Superior temporal gyrus (tissue), 1 donor: ENCODE data around the gene NRP1.

Source experiments
- DNase-seq: peaks from one replicate; pipeline ENCODE4 v3.0.0-alpha.2; 2016; ENCODE audit errors: extremely low spot score

The NRP1 gene

DNA sequence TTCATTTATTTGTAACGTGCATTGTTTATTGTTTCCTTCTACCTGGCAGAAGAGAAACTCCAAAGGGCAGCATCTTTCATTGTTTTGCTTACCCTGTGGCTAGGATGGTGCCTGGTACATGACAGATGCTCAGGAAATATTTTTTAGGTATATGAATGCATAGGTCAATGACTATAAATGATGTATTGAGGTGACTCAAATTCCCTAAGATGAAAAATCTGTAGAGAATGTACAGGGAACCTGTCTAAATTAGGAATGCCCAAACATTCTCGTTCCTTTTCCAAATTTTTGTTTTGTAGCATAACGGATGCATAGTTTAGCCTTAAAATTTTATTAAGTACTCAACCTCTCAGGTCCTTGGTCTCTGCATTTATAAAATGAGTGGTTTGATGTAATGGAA, 71.6 kb downstream of the NRP1 start:
- DNase-seq = no peak

DNA sequence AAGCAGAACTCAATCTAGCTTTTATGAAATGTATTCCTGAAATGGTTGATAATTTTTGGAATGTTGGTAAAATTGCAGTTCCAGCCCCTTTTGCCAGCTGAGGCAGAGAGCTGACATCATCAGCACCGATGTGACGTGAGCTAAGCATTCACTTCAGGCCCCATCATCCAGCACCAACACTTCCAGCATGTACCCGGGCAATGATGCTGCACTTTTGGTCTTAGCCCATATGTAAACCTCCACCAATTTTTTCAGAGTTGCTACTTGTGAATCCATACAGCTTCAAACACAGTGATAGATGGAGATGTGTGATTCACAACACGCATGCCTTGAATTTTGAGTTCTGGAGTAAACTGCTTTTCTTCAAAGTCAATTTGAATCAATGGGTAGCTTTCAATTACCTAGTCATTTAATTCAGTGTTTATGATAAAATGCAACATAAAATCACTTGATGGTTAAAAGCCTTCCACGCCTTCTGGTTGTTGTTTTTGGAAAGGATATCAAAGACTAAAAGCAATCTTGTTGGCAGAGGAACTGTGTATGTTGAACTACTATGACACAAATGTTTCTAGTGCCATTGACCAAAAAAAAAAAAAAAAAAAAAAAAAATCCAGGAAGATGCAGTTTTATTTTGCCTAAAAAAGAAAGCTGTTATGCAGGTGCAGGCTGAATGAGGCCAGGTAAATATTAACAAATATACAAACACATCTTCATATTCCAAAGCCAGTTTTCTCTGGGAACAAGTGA, 73.9 kb downstream of the NRP1 start:
- no peak for DNase-seq

DNA sequence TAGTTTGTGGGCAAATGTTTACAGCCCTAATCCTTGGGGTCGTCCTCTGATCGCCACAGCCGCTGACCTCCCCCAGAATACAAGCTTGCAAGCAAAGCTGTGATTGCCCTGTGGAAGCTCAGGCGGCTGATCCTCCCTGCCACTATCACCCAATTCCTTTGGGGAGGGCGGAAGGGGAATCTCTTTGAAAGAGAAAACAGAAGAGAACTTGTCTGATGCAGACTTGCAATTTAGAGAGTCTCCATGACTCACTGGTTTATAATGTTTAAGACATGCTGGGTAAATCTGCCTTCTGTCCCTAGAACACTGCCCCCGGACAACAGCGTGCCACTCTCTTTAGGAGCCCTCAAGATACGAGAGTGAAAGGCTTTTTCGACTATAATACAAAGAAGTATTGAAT, 75.5 kb downstream of the NRP1 start:
- DNase-seq = no peak

DNA sequence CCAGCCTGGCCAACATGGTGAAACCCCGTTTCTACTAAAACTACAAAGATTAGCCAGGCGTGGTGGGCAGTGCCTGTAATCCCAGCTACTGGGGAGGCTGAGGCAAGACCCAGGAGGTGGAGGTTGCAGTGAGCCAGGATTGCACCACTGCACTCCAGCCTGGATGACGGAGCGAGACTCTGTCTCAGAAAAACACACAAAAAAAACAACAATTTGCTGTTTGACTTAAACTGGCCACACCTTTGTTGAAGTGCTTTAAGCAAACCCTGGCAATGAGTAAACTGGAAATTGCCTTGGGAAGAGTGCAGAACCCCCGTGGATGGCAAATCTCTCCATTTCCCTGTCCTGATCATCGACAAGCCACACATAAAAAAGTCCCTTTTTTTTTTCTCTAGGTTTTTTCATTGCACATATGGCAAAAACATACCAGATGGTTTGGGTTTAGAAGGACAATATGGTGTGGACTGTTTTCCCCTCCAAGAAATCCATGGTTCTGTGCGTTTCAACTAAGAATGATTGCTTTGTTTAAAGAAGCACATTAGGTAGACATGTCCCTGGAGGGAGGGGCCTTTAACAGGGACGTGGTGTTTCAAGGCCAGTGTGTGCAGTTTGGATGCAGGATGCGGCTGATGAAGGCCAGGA, 76.9 kb downstream of the NRP1 start:
- no peak for DNase-seq

DNA sequence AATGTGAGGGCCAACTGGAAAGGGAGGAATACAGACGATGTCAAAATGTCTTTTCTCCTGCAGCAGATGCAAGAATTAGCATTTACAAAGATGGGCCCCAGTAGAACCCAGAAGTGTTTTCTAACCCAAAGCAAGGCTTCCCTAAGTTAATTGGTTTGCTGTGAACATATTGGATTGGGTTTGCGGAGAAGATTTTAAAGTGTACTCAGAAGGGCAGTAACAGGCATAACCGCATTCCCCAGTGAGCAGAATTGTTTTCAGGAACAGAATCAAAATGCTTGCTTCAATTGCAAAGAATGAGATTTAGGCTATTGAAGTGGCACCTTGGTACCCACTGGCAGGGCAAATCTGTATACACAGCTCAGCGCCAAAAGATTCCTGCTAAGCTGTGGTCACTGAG, 78.0 kb downstream of the NRP1 start:
- DNase-seq = no peak

DNA sequence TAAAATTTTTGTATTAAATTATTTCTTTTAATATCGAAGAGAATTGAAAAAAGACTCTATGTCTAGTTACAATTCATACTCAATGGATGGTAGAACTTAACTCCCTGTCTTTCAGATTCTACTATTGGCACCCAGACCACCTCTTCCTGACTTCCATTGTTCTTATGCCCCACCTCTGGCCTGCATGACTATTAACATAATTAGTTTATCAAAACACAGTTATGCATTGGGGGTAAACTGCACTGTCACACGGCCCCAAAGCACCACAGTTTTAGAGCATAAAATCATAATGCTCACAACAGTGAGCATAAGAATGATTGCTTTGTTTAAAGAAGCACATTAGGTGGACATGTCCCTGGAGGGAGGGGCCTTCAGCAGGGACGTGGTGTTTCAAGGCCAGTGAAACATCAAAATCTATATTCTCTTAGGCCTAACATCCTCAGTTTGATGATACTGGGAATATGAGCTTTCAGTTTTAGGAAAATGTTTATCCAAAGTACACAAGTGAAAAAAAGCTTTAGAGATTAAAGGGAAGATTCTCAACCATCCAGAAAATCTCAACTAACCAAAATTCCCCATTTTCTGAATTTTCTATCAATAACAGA, 79.8 kb downstream of the NRP1 start:
- no peak for DNase-seq

DNA sequence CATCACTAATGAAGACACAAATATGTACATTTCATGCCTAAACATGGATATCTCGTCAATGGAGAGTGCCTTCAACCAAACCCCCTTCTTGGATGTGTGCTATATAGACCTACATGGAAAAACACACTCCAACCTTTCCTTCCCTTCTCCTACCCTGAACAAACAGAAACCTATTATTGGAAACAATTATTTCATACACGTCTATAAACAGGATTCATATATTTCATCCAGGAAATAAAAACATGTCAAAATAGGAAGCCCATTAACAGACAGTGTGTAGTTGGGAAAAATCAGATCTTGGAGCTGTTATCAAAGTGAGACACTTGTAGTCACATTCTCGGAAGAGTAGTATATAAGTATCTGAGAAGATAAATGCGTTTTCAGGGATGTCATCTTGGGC, 81.1 kb downstream of the NRP1 start:
- DNase-seq = no peak

DNA sequence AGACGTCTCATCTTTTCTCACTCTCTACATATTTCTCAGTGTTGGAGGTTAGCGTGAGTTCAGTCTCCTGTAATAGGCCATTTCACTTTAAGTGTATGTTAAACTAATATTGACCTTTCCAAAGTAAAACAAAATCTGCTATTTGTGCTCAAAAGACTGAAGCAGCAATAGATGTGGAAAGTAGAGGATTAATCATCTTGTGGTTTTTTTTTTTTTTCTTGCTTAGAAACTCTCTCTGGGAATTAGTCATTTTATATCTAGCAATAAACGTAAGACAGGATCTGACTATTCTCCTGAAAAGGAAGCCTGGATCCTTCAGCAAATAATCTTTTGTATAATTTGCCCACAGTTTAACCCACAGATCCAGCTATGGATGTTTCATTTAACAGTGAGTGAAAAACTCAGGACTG, 81.7 kb downstream of the NRP1 start:
- no peak for DNase-seq

DNA sequence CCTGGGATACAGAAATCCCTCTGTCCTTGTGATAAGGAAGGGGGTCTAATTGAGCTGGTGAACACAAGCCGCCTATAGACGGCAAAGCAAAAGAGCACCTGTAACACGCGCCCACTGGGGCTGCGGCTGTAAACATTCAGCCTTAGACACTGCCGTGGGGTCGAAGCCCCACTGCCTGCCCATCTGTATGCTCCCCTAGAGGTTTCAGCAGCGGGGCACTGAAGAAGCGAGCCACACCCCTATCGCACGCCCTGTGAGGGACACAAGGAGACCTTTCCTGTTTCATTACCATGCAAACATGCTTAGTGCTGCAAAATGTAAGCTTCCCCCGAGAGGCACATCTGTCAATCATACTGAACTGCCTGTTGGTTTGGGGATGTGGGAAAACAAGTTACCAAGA, 82.1 kb downstream of the NRP1 start:
- no peak for DNase-seq

DNA sequence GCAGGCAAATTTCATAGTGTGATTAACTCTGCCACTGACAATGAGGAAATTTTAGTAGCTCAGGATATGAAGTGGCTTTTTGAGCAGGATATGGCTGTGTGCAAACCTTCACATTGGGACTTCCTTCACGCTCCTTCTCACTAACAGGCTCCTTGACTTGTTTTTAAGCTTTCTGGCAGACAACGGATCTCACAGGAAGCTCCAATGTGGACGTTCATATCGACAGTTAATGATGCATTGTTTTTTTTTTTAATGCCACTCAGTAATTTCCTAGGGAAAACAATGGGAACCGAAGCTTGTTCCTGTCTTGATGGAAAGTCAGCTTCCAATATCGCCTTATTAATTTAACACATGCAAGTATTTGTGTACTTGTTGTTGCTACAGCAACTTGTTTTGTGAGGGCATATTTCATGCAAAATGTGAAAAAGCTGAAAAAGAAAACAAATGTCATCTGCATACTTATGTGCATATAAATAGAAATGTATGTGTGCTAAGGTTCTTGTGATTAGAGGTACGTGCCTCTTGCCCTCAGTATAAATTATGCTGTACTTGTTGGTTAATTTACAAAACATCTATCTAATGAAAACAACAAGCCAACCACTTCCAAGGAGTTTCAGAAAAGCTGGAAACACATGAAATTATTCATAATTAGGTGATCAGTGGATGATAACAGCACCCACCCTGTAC, 84.7 kb downstream of the NRP1 start:
- DNase-seq = no peak

DNA sequence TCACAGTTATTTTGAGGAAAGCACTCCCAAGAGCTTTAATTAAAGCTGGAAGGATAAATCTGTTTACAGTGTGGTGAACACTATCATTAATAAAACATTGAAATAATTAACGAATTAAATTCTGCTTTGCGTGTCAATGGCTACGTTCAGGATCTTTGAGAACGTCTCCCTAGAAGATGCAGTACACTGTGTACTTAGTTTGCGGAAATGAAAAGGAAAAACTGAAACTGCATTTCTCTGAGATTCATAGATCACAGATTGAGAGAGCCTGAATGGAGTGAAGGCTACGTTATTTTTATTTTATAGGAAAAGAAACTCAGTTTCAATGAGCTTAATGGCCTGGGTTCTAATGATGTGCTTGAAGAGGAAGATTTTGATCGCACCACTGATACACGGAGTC, 85.3 kb downstream of the NRP1 start:
- no peak for DNase-seq

DNA sequence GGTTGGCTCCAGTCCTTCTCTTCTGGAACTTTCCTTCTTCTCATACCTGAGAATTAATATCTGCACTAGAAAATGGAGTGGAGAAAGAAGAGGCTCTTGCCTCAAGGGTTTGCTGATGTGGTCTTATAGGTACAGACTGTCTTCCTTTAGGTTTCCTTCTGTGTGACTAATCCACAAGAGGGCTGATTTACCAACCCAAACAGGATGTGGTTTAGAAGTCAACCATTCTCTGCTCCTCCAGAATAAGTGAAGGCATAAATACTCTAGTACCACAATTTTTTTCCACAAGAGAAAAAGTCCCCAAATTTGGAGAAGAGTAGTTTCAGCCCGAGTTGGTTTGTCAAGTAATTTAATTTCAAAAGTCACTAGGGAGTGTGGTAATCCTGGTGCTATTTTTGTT, 85.8 kb downstream of the NRP1 start:
- DNase-seq = no peak

DNA sequence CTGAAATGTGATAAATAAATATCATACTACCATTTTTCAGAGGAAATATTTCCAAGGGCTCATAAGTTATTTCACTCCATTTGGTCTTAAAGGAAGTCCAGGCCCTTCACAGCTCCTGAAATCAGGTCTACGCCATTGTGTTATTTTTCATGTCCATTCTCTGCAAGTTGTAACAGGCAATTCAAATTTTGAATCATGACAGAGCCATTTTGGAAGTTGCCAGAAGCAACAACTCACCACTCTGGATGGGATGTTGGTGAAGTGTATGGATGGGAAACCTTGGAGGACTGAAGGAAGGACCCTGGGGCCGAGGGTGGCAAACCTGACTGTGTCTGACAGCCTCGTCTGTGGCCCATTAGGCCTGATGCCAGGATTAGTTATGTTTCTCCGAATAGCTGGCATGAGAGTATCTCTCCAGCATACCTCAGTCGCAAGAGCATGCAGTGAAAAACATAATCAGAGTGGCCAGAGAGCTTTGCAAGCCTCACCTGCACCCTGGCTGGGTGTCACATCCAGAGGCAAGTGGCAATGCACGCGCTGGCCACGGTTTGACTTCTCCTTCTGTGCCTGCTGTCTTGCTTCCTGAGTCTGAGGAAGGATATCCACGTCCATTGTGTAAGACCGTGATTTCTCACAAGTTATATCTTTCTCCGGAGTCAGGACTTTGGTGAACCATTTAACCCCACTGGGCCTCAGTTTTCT, 87.1 kb downstream of the NRP1 start:
- no peak for DNase-seq

DNA sequence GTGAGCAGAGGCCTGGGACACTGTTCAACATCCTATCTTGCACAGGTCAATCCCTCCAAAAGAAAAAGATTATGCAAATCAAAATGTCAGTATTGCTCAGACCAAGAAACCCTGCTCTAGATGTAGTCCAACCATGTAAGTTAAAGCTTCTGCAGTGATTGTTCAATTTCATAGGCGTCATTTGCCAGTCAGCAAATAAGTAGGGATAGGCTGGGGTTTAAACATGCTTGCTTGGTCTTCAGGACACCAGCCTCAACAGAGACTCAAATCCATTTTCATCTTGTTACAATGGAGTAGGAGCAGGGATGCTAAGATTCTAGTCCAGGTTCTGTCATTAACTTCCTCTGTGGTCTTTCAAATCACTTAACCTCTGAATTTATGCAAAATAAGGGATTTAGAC, 89.1 kb downstream of the NRP1 start:
- DNase-seq = no peak

DNA sequence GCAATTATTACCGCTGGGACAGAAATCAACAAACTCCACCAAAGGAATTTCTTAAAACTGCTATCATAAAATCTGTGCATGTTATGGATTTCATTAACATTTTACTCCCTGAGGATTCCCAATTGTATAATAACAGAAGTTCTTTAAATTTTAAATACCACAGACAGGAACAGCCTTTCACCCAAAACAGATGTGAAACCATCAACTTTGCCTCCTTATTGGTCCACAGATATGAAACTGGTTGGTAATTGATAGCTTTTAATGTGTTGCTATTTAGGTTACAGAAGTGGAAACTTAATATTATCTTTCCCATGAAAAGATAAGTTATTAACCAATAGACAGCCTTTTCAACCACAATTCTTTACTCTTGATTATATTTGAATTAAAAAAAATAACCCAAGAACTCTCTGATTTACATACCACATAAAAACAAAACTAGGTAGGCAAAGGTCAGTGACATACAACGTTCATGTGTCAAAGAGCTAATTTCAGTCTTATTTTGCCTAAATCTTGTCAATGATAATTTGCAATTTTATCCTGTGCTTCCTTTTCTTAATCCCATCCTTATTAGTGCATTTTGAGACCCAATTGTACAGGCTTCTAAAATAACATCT, 90.0 kb downstream of the NRP1 start:
- no peak for DNase-seq

DNA sequence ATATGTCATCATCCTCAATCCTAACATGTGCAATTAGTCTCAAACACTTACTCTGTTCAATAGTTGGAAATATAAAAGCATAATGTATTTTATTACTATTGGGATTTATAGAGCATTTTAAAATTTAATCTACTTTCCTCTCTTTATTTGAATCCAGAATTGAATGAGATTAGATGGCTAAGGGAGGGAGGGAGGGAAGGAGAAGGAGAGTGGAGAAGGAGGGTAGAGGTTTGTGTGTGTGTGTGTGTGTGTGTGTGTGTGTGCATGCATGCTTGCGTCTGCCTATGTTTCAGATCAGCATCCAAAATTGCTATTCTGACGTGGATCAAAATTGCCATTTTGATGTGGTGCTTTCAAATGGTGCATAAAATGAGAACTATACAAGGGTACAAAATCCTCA, 90.8 kb downstream of the NRP1 start:
- DNase-seq = no peak

DNA sequence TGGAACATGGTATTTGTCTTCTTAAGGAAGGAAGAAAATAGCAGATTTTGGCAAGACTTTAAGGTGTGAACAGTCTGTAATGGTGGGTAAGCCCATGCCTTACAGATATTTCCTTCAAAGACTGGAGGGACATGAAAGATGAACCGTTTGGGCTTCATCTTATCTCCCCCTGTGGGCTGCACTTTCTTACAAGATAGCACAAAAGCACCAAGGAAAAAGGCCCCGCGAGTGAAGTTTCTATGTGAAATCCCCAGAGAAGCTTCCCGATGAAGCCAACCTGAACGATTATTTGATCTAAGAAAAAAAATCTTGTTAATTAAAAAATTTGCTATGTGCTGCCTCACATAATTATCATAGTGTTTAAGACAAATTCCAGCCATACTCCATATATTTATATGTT, 91.5 kb downstream of the NRP1 start:
- no peak for DNase-seq

DNA sequence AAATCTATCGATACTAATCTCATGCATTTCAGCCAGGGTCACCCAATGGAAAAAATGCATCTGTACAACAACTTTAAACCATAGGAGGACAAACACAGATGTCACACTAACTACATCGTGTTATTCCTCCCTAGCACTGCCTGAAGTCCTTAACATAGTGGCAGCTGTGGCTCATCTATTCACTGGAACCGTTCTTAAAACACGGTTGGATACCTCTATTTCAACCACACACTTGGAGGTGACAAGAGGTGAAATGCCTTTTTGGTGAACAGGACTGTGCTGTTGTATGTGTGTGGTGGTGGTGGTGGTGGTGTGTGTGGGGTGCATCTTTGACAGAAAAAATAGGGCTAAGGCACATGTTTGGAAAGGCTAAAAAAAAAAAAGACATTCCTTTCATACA, 93.1 kb downstream of the NRP1 start:
- no peak for DNase-seq

DNA sequence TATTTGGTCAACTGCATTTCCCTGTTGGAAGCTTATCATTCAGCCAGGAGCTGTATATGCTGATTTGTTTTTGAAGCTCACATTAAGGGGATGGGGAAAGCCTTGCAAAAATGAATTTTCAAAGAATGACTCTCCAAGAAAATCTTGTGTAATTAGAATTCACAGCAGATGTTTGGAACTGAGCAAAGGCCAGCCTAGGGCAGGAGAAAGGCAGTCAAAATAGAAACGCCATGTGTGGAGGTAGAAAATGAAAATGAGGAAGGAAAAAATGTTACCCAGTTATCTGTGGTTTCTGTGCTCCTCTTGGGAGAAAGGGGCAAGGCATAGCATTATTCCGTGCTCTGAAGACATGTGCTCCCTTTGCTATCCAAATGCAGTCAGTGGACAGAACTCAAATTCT, 93.5 kb downstream of the NRP1 start:
- DNase-seq = no peak

DNA sequence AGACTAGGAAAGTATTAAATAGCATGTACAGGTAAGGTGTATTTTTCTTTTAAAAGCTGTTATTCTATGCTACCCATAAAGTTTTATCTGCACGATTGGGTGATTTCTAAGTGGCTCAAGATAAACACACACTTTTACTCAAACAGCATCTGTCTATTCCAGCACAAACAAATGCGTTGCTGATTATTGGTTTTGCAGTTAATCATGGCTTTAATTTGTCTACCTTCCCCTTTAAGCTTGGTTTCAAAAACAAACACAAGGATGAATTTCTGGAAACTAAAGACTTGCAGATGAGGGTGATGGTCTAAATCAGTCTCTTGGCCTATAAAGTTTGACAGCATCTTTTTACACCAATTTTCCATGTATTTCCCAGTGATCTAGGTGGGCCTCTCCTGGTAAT, 94.2 kb downstream of the NRP1 start:
- no peak for DNase-seq

DNA sequence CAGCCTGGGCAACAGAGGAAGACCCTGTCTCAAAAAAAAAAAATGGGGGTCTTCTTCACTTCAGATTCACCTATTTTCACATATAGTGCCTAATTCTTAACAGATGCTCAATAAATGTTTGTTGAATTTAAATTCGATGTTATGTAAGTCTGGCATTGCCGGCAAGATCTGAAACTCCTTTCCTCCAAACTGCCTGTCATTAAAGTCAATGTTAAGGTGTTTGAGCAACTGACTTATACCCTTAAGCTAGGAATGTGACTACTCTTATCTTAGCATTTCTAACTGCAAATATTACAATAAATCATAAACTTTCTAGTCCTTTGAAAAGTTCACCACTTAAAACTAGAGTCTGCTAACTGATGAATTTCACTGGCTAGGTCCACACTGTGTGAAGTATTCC, 95.2 kb downstream of the NRP1 start:
- DNase-seq = no peak

DNA sequence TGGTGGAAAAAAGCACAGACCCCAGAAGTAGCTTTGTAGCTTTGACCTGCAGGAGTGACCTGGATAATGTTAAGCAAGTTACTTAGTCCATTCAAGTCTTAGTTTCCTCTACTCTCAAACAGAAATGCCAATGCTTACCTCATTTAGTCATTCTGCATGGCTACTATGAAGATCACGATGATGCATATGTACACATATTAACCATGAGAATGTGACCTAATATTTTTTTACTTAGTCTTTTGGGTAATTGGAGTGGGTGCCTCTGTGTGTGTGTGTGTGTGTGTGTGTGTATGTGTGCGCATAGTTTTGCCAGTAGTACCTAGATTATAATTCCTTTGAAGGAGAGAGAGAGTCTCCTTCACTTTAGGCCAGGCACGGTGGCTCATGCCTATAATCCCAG, 95.8 kb downstream of the NRP1 start:
- no peak for DNase-seq
